Kidney (tissue), 14 donors: Measurements from ENCODE around the gene NSFL1C. TPM values are rescaled to one million over a fixed set of nuclear protein-coding genes. Genes with fewer than 3 reads are reported as not detected.

Experiments
- DNase-seq, 5 donors: peaks; one replicate each; pipeline ENCODE4 v3.0.0-alpha.2; 2013 to 2020
- FAIRE-seq: peaks from 2 replicates; lab custom pipeline; 2012; peaks lifted over from hg19 to GRCh38; lab: Jason Lieb, UNC
- H3K27ac ChIP-seq, 2 donors: one replicate each; pipeline ENCODE4 v1.7.0; 2013; ENCODE audit warnings: low read depth in 2 of 2, low read length in 2 of 2, inconsistent platforms in 1 of 2
- H3K27me3 ChIP-seq: one replicate; pipeline ENCODE4 v1.7.1; 2013; ENCODE audit warnings: low read length, inconsistent platforms; ENCODE audit not compliant: control insufficient read depth, insufficient read depth
- H3K36me3 ChIP-seq, 3 donors: one replicate each; pipeline versions ENCODE4 v1.7.0 to v1.7.1; 2013; ENCODE audit warnings: low read length in 3 of 3, control low read depth in 1 of 3, inconsistent platforms in 1 of 3; ENCODE audit not compliant: insufficient read depth in 3 of 3, control insufficient read depth in 2 of 3
- H3K4me1 ChIP-seq, 3 donors: one replicate each; pipeline versions ENCODE4 v1.7.0 to v1.7.1; 2013; ENCODE audit warnings: low read length in 3 of 3, inconsistent platforms in 1 of 3, low read depth in 1 of 3; ENCODE audit not compliant: control insufficient read depth in 2 of 3, insufficient read depth in 2 of 3
- H3K4me3 ChIP-seq, 3 donors: one replicate each; pipeline versions ENCODE4 v1.7.0 to v1.8.1; 2013; ENCODE audit warnings: low read length in 3 of 3, control low read depth in 1 of 3, inconsistent platforms in 1 of 3
- H3K9ac ChIP-seq, 3 donors: one replicate each; pipeline versions ENCODE4 v1.7.0 to v1.7.1; 2013; ENCODE audit warnings: low read length in 3 of 3, control low read depth in 1 of 3, inconsistent platforms in 1 of 3
- H3K9me3 ChIP-seq, 3 donors: one replicate each; pipeline versions ENCODE4 v1.7.0 to v1.7.1; 2013; ENCODE audit warnings: low read length in 3 of 3, control low read depth in 1 of 3, inconsistent platforms in 1 of 3; ENCODE audit not compliant: control insufficient read depth in 2 of 3, insufficient read depth in 1 of 3
- CTCF ChIP-seq: IDR thresholded peaks from 3 replicates; pipeline ENCODE4 v1.5.1; 2012; ENCODE audit warnings: mild to moderate bottlenecking, moderate library complexity, borderline replicate concordance; ENCODE audit not compliant: insufficient read depth; ENCODE audit errors: extremely low read depth
- intact Hi-C: fragments of 100-400 bp; cut with DNase I; formaldehyde crosslinking; loops from one replicate; pipeline ENCODE4 v1.11.1; 2022
- polyA plus RNA-seq: library from polyadenylated mRNA; stranded (reverse); fragments of 350-450 nt; fragmentation: Illumina TruSeq; extraction: RNeasy Lipid Tissue Mini Kit (QIAGEN cat#74804); gene quantifications from one replicate; pipeline ENCODE4 v1.2.3, GENCODE V29; 2014; ENCODE audit warnings: low read depth, low replicate concordance; ENCODE audit not compliant: insufficient read depth
- total RNA-seq: library from RNA; stranded (reverse); fragmentation: NEBNext Ultra II Directional; extraction: Animal tissue kit (Norgen Biotek cat#: 25700); gene quantifications from one replicate; pipeline ENCODE4 v1.2.1, GENCODE V29; 2021
- donor health status: control.
- donor health status: control.
- donor health status: control.
- donor health status: control.
- donor health status: control.
- donor health status: DM: yes; HTN: yes; CAD: no.
- donor health status: Normal renal cell carcinoma (clear cell type).

The NSFL1C gene
- total and polyA plus RNA-seq, 2 donors from 2014 or later = 76.1 to 78.2 TPM

GRCh38 chr20:1393507-1393882 is 73.2 kb downstream of the NSFL1C start:
- no peaks in the 10 kb centered on the region for H3K36me3 ChIP-seq
- H3K27me3 ChIP-seq = peaks cover 5% of the 10 kb centered on the region
- H3K9me3 ChIP-seq = peaks cover 0 to 2% (median 0%) of the 10 kb centered on the region in 3 donors
- TF ChIP-seq CTCF = no peak
- H3K27ac ChIP-seq = peak overlapping the region in 1 of 2 donors; percentile 87
- intact Hi-C loops = no loop called here
- DNase-seq = no peak
- H3K4me3 ChIP-seq = peak overlapping the region; percentile 83 to 98 (median 86)
- peaks cover 0 to 37% (median 23%) of the 10 kb centered on the region in 3 donors for H3K4me1 ChIP-seq
- no peak for FAIRE-seq
- H3K9ac ChIP-seq = peak overlapping the region in 2 of 3 donors; percentile 8 to 89

- peak; percentile 94 to 97 (median 96) for DNase-seq
- Histone ChIP-seq H3K9ac (peak within 1 kb of the TSS; percentile 65 to 89 (median 88)), H3K27me3 (peaks cover 5% of the 10 kb centered on the region), H3K36me3 (no peaks in the 10 kb centered on the region), H3K4me1 (peaks cover 0 to 37% (median 23%) of the 10 kb centered on the region in 3 donors), H3K9me3 (peaks cover 0 to 2% (median 0%) of the 10 kb centered on the region in 3 donors), H3K27ac (peak within 1 kb of the TSS; percentile 36 to 87), H3K4me3 (peak within 1 kb of the TSS; percentile 83 to 98 (median 86))
- intact Hi-C loops = no loop called here
- no peak for FAIRE-seq
- peak; percentile 5 for TF ChIP-seq CTCF
Measured at GRCh38 chr20:1392693-1393506, 73.7 kb downstream of the NSFL1C start, which contains the start of gene FKBP1A. FKBP1A (minus strand) TSS chr20:1393054; CDS start chr20:1392998, 56 bp downstream.

- Histone ChIP-seq H3K9me3 (peaks cover 0 to 2% (median 0%) of the 10 kb centered on the region in 3 donors), H3K36me3 (no peaks in the 10 kb centered on the region), H3K27ac (peak overlapping the region; percentile 36 to 87), H3K4me3 (peak overlapping the region; percentile 82 to 94 (median 83)), H3K27me3 (peaks cover 5% of the 10 kb centered on the region), H3K4me1 (peaks cover 0 to 37% (median 23%) of the 10 kb centered on the region in 3 donors), H3K9ac (peak overlapping the region; percentile 65 to 88 (median 72))
- TF ChIP-seq CTCF = no peak
- FAIRE-seq (no peak), DNase-seq (no peak)
- intact Hi-C loops = no loop called here
Measured at GRCh38 chr20:1392443-1392692, 74.3 kb downstream of the NSFL1C start.

Other genes with a start within 250 kb of the NSFL1C start
- gene RAD21L1, start 240.8 kb downstream of the NSFL1C start, total RNA-seq = not detected
- gene RAD21L1, start 240.8 kb downstream of the NSFL1C start, polyA plus RNA-seq = not detected
- gene SNPH, start 200.6 kb downstream of the NSFL1C start, total RNA-seq = 3.1 TPM
- gene SNPH, start 200.6 kb downstream of the NSFL1C start, polyA plus RNA-seq = 3.1 TPM
- gene SDCBP2, start 137.7 kb downstream of the NSFL1C start, total RNA-seq = 18.3 TPM
- 10.3 TPM for gene SDCBP2, start 137.7 kb downstream of the NSFL1C start, polyA plus RNA-seq
- gene FKBP1A, start 73.8 kb downstream of the NSFL1C start, total RNA-seq = 220 TPM
- 260 TPM for gene FKBP1A, start 73.8 kb downstream of the NSFL1C start, polyA plus RNA-seq
- gene SIRPB2, start 24.6 kb upstream of the NSFL1C start, total RNA-seq = 8.2 TPM
- 0.86 TPM for gene SIRPB2, start 24.6 kb upstream of the NSFL1C start, polyA plus RNA-seq
- 0.35 TPM for gene SIRPD, start 90.9 kb upstream of the NSFL1C start, total RNA-seq
- gene SIRPD, start 90.9 kb upstream of the NSFL1C start, polyA plus RNA-seq = not detected
- 8.2 TPM for gene SIRPB1, start 153.2 kb upstream of the NSFL1C start, total RNA-seq
- 0.58 TPM for gene SIRPB1, start 153.2 kb upstream of the NSFL1C start, polyA plus RNA-seq
- gene SIRPG, start 190.9 kb upstream of the NSFL1C start, total RNA-seq = 2.5 TPM
- gene SIRPG, start 190.9 kb upstream of the NSFL1C start, polyA plus RNA-seq = not detected